HFFc6 (cell line): ENCODE data around the gene TRAF1. TPM values are rescaled to one million over a fixed set of nuclear protein-coding genes. Genes with fewer than 3 reads are reported as not detected.
A peak's percentile ranks its signal among the peaks of the same experiment; 100 is the strongest.

ENCODE experiments used
- DNase-seq: peaks from one replicate; pipeline ENCODE4 v3.0.0-alpha.2; 2018
- H3K27ac Mint-ChIP-seq: 2 replicates; pipeline ENCODE4 v1.8.0; 2020; ENCODE audit warnings: mild to moderate bottlenecking, mixed read lengths
- H3K27me3 Mint-ChIP-seq: 2 replicates; pipeline ENCODE4 v1.8.0; 2021; ENCODE audit warnings: mild to moderate bottlenecking, moderate library complexity, mixed read lengths; ENCODE audit not compliant: insufficient read depth
- H3K36me3 Mint-ChIP-seq: 2 replicates; pipeline ENCODE4 v1.8.0; 2021; ENCODE audit warnings: low read depth, mixed read lengths
- H3K4me1 Mint-ChIP-seq: 2 replicates; pipeline ENCODE4 v1.8.0; 2020; ENCODE audit warnings: low read depth, mixed read lengths
- H3K4me3 Mint-ChIP-seq: 2 replicates; pipeline ENCODE4 v1.8.0; 2020; ENCODE audit warnings: mild to moderate bottlenecking, moderate library complexity, mixed read lengths
- H3K9me3 Mint-ChIP-seq: 2 replicates; pipeline ENCODE4 v1.8.0; 2020; ENCODE audit warnings: mild to moderate bottlenecking, mixed read lengths
- CTCF ChIP-seq: fragments of 200-600 bp; sonication (generic); IDR thresholded peaks from 2 replicates; pipeline ENCODE4 v1.5.0; 2021; ENCODE audit warnings: antibody characterized with exemption, mild to moderate bottlenecking
- total RNA-seq, 6 experiments: library from RNA; stranded (reverse); fragmentation: NEBNext Ultra II Directional; extraction: Animal tissue kit (Norgen Biotek cat#: 25700); gene quantifications; 2 replicates in 1 of 6; 3 replicates in 5 of 6; pipeline ENCODE4 v1.2.3, GENCODE V29; 2021

Gene TRAF1
- total RNA-seq, 6 experiments from 2014 or later, result 0.54 to 1.0 (median 0.87) TPM

- H3K4me3 Mint-ChIP-seq, result no peak overlapping the region
- peaks cover 41% of the 10 kb centered on the region for H3K27me3 Mint-ChIP-seq
- no peak for TF ChIP-seq CTCF
- DNase-seq, result no peak
- no peaks in the 10 kb centered on the region for H3K9me3 Mint-ChIP-seq
- H3K27ac Mint-ChIP-seq, result no peak overlapping the region
- H3K36me3 Mint-ChIP-seq, result no peaks in the 10 kb centered on the region
- peaks cover 34% of the 10 kb centered on the region for H3K4me1 Mint-ChIP-seq
These were observed 35.2 kb downstream of the TRAF1 start for GRCh38 chr9:120891245-120891883.

GRCh38 chr9:120890320-120891244 lies 36.0 kb downstream of the TRAF1 start:
- no peak for DNase-seq
- Mint-ChIP-seq H3K36me3 (no peaks in the 10 kb centered on the region), H3K27me3 (peaks cover 43% of the 10 kb centered on the region), H3K27ac (no peak overlapping the region), H3K9me3 (no peaks in the 10 kb centered on the region), H3K4me1 (peaks cover 42% of the 10 kb centered on the region), H3K4me3 (no peak overlapping the region)
- TF ChIP-seq CTCF, result no peak

- no peak for TF ChIP-seq CTCF
- no peak for DNase-seq
- Mint-ChIP-seq H3K27ac (no peak overlapping the region), H3K36me3 (no peaks in the 10 kb centered on the region), H3K4me1 (peaks cover 44% of the 10 kb centered on the region), H3K4me3 (no peak overlapping the region), H3K27me3 (peaks cover 35% of the 10 kb centered on the region), H3K9me3 (no peaks in the 10 kb centered on the region)
These were observed 36.9 kb downstream of the TRAF1 start for GRCh38 chr9:120889606-120890271.

GRCh38 chr9:120888626-120889025 lies 38.0 kb downstream of the TRAF1 start:
- Mint-ChIP-seq H3K4me1 (peaks cover 44% of the 10 kb centered on the region), H3K36me3 (no peaks in the 10 kb centered on the region), H3K9me3 (no peaks in the 10 kb centered on the region), H3K4me3 (no peak overlapping the region), H3K27me3 (peaks cover 37% of the 10 kb centered on the region), H3K27ac (no peak overlapping the region)
- no peak for TF ChIP-seq CTCF
- DNase-seq, result no peak

- H3K36me3 Mint-ChIP-seq, result no peaks in the 10 kb centered on the region
- H3K4me3 Mint-ChIP-seq, result no peak overlapping the region
- no peak for TF ChIP-seq CTCF
- H3K27ac Mint-ChIP-seq, result no peak overlapping the region
- H3K4me1 Mint-ChIP-seq, result peaks cover 27% of the 10 kb centered on the region
- peak; percentile 64 for DNase-seq
- H3K27me3 Mint-ChIP-seq, result peaks cover 42% of the 10 kb centered on the region
- no peaks in the 10 kb centered on the region for H3K9me3 Mint-ChIP-seq
These were observed 40.1 kb downstream of the TRAF1 start for GRCh38 chr9:120886490-120886967.
